Mucosa of descending colon (tissue), 3 donors: ENCODE results near the gene PROX2. TPM values are rescaled to one million over a fixed set of nuclear protein-coding genes. Genes with fewer than 3 reads are reported as not detected.

Source experiments
- ATAC-seq: fragments of 200-7000 bp; cut with Tn5 transposase; one replicate; pipeline ENCODE4 v1.9.1; 2020; ENCODE audit warnings: mild to moderate bottlenecking, moderate library complexity
- DNase-seq, 3 donors: peaks; one replicate each; pipeline ENCODE4 v3.0.0-alpha.2; 2020
- H3K36me3 ChIP-seq: fragments of 200-600 bp; one replicate; pipeline ENCODE4 v1.8.0; 2021; ENCODE audit warnings: low read depth, mild to moderate bottlenecking
- H3K4me1 ChIP-seq: fragments of 200-600 bp; one replicate; pipeline ENCODE4 v1.8.0; 2021; ENCODE audit warnings: low read depth, mild to moderate bottlenecking
- H3K4me3 ChIP-seq: fragments of 200-600 bp; one replicate; pipeline ENCODE4 v1.8.0; 2021; ENCODE audit warnings: mild to moderate bottlenecking
- H3K9me3 ChIP-seq: fragments of 200-600 bp; one replicate; pipeline ENCODE4 v1.8.0; 2021; ENCODE audit warnings: mild to moderate bottlenecking
- intact Hi-C, 2 donors: fragments of 100-400 bp; cut with DNase I in 1 of 2; cut with micrococcal nuclease in 1 of 2; formaldehyde crosslinking; loops; one replicate each; pipeline versions ENCODE4 v1.11.0 to v1.11.1; 2022; cut with DNase I, micrococcal nuclease
- total RNA-seq, 3 donors: library from RNA; stranded (reverse); fragmentation: NEBNext Ultra II Directional in 2 of 3; extraction: Animal tissue kit (Norgen Biotek cat#: 25700) in 2 of 3; gene quantifications; one replicate each; pipeline versions ENCODE4 v1.2.1 to v1.2.4, GENCODE V29; 2021 to 2023
- TF ChIP-seq, protein P1 (sequence below): fragments of 200-600 bp; IDR thresholded peaks from one replicate; pipeline ENCODE4 v1.8.0; 2022; ENCODE audit warnings: antibody characterized with exemption, mild to moderate bottlenecking
- donor health status: DM: no; HTN: no; CAD: no; lungs with moderate emphysema.
- donor health status: DM: no; HTN: no; CAD: no.
- donor health status: DM: no; HTN: yes; CAD: no.

Gene PROX2
- total RNA-seq, 3 donors from 2014 or later = 0.07 to 0.09 TPM; not detected in 1

DNA sequence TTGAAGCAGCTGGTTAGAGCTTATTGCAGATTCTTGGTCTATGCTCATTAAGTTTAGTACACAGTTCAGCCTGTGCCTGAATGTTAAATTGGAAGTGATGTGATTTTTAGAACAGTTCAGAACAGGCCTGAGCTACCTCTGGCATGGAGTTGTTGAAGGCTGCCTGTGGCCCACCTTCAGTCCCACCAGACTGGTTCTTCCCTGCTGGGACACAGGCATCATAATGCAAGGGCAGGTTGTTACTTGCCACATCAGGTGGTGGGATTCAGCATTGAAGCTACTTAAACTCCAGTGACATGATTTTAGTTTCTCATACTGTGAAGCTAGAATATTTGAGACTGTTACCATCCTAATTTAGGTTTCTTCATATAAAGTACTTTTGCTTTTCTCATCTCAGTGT lies 49.4 kb downstream of the PROX2 start:
- TF ChIP-seq, protein P1, sequence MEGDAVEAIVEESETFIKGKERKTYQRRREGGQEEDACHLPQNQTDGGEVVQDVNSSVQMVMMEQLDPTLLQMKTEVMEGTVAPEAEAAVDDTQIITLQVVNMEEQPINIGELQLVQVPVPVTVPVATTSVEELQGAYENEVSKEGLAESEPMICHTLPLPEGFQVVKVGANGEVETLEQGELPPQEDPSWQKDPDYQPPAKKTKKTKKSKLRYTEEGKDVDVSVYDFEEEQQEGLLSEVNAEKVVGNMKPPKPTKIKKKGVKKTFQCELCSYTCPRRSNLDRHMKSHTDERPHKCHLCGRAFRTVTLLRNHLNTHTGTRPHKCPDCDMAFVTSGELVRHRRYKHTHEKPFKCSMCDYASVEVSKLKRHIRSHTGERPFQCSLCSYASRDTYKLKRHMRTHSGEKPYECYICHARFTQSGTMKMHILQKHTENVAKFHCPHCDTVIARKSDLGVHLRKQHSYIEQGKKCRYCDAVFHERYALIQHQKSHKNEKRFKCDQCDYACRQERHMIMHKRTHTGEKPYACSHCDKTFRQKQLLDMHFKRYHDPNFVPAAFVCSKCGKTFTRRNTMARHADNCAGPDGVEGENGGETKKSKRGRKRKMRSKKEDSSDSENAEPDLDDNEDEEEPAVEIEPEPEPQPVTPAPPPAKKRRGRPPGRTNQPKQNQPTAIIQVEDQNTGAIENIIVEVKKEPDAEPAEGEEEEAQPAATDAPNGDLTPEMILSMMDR = no peak
- peaks cover 2% of the 10 kb centered on the region for H3K36me3 ChIP-seq
- no peak for DNase-seq
- no peaks in the 10 kb centered on the region for H3K4me1 ChIP-seq
- H3K9me3 ChIP-seq = no peaks in the 10 kb centered on the region
- no peak overlapping the region for H3K4me3 ChIP-seq
- intact Hi-C loops = no loop called here
- ATAC-seq = no peak

Other genes with a start within 250 kb of the PROX2 start
- 10 to 100 TPM; 39.9 to 60.1 (median 42.2) TPM for gene AREL1, start 163.1 kb downstream of the PROX2 start, total RNA-seq
- gene FCF1, start 163.0 kb downstream of the PROX2 start, total RNA-seq = 10 to 100 TPM; 31.7 to 46.5 (median 43.0) TPM
- gene YLPM1, start 112.8 kb downstream of the PROX2 start, total RNA-seq = 10 to 100 TPM; 42.1 to 59.7 (median 48.9) TPM
- gene DLST, start 5.8 kb upstream of the PROX2 start, total RNA-seq = 100 to 1,000 TPM; 106 to 125 (median 121) TPM
- gene RPS6KL1, start 47.1 kb upstream of the PROX2 start, total RNA-seq = 10 to 100 TPM in 2 of 3 donors, 1 to 10 TPM in 1; 7.7 to 12.7 (median 11.5) TPM
- 1 to 10 TPM in 2 of 3 donors, under 1 TPM in 1; 0.96 to 3.1 (median 2.3) TPM for gene PGF, start 79.5 kb upstream of the PROX2 start, total RNA-seq
- gene EIF2B2, start 126.8 kb upstream of the PROX2 start, total RNA-seq = 10 to 100 TPM; 40.6 to 50.9 (median 46.3) TPM
- gene MLH3, start 175.3 kb upstream of the PROX2 start, total RNA-seq = 10 to 100 TPM; 22.2 to 40.8 (median 26.2) TPM
- 10 to 100 TPM; 18.5 to 26.5 (median 20.3) TPM for gene ACYP1, start 187.9 kb upstream of the PROX2 start, total RNA-seq
- 1 to 10 TPM; 4.0 to 4.8 (median 4.7) TPM for gene ZC2HC1C, start 193.5 kb upstream of the PROX2 start, total RNA-seq